Measurements from ENCODE around the gene EDA. TPM values are rescaled to one million over a fixed set of nuclear protein-coding genes. Genes with fewer than 3 reads are reported as not detected.

The EDA gene
- total RNA-seq, 1 experiment from 2014 or later, result 0.15 TPM

DNA sequence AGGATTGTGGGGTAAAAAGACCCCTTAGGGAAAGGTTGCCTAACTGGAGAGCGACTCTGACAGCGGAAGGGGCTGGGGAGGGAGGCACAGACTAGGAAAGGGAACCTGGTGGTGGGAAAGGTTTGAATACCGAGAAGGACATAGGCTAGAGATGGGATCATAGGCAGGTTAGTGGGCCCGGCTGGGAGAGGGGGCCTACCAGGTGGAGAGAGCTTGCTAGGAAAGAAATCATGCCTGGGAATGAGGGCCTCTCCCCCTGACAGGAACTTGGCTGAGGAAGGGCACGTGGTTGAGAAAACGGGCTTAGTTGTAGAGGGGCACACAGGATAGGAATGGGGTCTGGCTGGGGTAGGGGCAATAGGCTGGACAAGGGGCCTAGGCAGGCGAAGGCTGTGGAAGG lies 450.7 kb downstream of the EDA start:
- Histone ChIP-seq H3K9me2 (replicated peaks; ENCODE audit: low read length) (no peaks in the 10 kb centered on the region), H3K9ac (ENCODE audit: low read length) (no peak overlapping the region), H3K27ac (ENCODE audit: low read length) (no peak overlapping the region), H4K20me1 (ENCODE audit: low read length) (no peaks in the 10 kb centered on the region), H3F3A (ENCODE audit: low read length, unreplicated experiment) (no peaks in the 10 kb centered on the region), H2AFZ (ENCODE audit: low read length) (no peak overlapping the region), H3K4me3 (ENCODE audit: low read length) (no peak overlapping the region), H3K4me2 (ENCODE audit: low read length) (no peak overlapping the region), H3K79me2 (ENCODE audit: low read length) (no peaks in the 10 kb centered on the region), H3K36me3 (ENCODE audit: low read depth, low read length) (no peaks in the 10 kb centered on the region), H3K27me3 (ENCODE audit: low read length) (no peaks in the 10 kb centered on the region), H3K4me1 (ENCODE audit: insufficient read depth, low read length) (no peaks in the 10 kb centered on the region), H3K9me3 (ENCODE audit: low read length) (no peaks in the 10 kb centered on the region)
- POLR2A ChIA-PET (ENCODE audit: unreplicated experiment), result no interaction called here
- ATAC-seq, result no peak
- intact Hi-C loops (cut with micrococcal nuclease), result no loop called here
- CTCF ChIA-PET, result no interaction called here
- DNase-seq, result no peak
- BruUV-seq (replicated peaks), result no TSS peak
- TF ChIP-seq EZH2phosphoT487 (IDR thresholded peaks at IDR 0.05; ENCODE audit: borderline replicate concordance, low read length) (no peak), EZH2 (IDR thresholded peaks at IDR 0.05; ENCODE audit: low read length, unreplicated experiment) (no peak)
- TF ChIP-seq, protein P1, sequence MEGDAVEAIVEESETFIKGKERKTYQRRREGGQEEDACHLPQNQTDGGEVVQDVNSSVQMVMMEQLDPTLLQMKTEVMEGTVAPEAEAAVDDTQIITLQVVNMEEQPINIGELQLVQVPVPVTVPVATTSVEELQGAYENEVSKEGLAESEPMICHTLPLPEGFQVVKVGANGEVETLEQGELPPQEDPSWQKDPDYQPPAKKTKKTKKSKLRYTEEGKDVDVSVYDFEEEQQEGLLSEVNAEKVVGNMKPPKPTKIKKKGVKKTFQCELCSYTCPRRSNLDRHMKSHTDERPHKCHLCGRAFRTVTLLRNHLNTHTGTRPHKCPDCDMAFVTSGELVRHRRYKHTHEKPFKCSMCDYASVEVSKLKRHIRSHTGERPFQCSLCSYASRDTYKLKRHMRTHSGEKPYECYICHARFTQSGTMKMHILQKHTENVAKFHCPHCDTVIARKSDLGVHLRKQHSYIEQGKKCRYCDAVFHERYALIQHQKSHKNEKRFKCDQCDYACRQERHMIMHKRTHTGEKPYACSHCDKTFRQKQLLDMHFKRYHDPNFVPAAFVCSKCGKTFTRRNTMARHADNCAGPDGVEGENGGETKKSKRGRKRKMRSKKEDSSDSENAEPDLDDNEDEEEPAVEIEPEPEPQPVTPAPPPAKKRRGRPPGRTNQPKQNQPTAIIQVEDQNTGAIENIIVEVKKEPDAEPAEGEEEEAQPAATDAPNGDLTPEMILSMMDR (conservative IDR thresholded peaks at IDR 0.05; ENCODE audit: low read depth, low read length), result no peak

DNA sequence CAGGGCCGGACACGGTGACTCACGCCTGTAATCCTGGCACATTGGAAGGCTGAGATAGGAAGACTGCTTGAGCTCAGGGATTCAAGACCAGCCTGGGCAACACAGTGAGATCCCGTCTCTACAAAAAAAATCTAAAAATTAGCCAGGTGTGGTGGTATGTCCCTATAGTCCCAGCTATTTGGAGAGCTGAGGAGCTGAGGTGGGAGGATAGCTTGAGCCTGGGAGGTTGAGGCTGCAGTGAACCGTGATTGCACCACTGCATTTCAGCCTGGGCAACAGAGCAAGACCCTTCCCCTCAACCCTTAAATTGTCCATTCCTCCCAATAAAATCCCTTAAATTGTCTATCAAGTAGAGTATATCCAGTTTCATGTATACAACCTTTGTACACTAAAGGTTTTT lies 463.4 kb downstream of the EDA start:
- intact Hi-C loops (cut with micrococcal nuclease), result no loop called here
- Histone ChIP-seq H3K9me3 (ENCODE audit: low read length) (no peaks in the 10 kb centered on the region), H3K9me2 (replicated peaks; ENCODE audit: low read length) (no peaks in the 10 kb centered on the region), H3K9ac (ENCODE audit: low read length) (no peak overlapping the region), H3F3A (ENCODE audit: low read length, unreplicated experiment) (no peaks in the 10 kb centered on the region), H3K36me3 (ENCODE audit: low read depth, low read length) (no peaks in the 10 kb centered on the region), H3K4me3 (ENCODE audit: low read length) (no peak overlapping the region), H3K27me3 (ENCODE audit: low read length) (no peaks in the 10 kb centered on the region), H3K27ac (ENCODE audit: low read length) (no peak overlapping the region), H4K20me1 (ENCODE audit: low read length) (no peaks in the 10 kb centered on the region), H3K4me2 (ENCODE audit: low read length) (no peak overlapping the region), H2AFZ (ENCODE audit: low read length) (no peak overlapping the region), H3K79me2 (ENCODE audit: low read length) (no peaks in the 10 kb centered on the region), H3K4me1 (ENCODE audit: insufficient read depth, low read length) (peaks cover 16% of the 10 kb centered on the region)
- POLR2A ChIA-PET (ENCODE audit: unreplicated experiment), result no interaction called here
- CTCF ChIA-PET, result no interaction called here
- DNase-seq, result no peak
- no TSS peak for BruUV-seq (replicated peaks)
- TF ChIP-seq, protein P1 (conservative IDR thresholded peaks at IDR 0.05; ENCODE audit: low read depth, low read length), result no peak
- TF ChIP-seq EZH2 (IDR thresholded peaks at IDR 0.05; ENCODE audit: low read length, unreplicated experiment) (no peak), EZH2phosphoT487 (IDR thresholded peaks at IDR 0.05; ENCODE audit: borderline replicate concordance, low read length) (no peak)
- ATAC-seq, result no peak

GRCh38 chrX:70079870-70080269 lies 464.0 kb downstream of the EDA start:
- Histone ChIP-seq H3K9ac (ENCODE audit: low read length) (no peak overlapping the region), H3K4me3 (ENCODE audit: low read length) (no peak overlapping the region), H3K9me2 (replicated peaks; ENCODE audit: low read length) (no peaks in the 10 kb centered on the region), H3F3A (ENCODE audit: low read length, unreplicated experiment) (no peaks in the 10 kb centered on the region), H3K4me2 (ENCODE audit: low read length) (no peak overlapping the region), H4K20me1 (ENCODE audit: low read length) (no peaks in the 10 kb centered on the region), H3K4me1 (ENCODE audit: insufficient read depth, low read length) (peaks cover 16% of the 10 kb centered on the region), H3K36me3 (ENCODE audit: low read depth, low read length) (no peaks in the 10 kb centered on the region), H3K9me3 (ENCODE audit: low read length) (no peaks in the 10 kb centered on the region), H3K27me3 (ENCODE audit: low read length) (no peaks in the 10 kb centered on the region), H2AFZ (ENCODE audit: low read length) (0 out of 2 replicates have a peak overlapping the region, but pooled peaks have one; percentile 38), H3K27ac (ENCODE audit: low read length) (no peak overlapping the region), H3K79me2 (ENCODE audit: low read length) (no peaks in the 10 kb centered on the region)
- ATAC-seq, result peak; percentile 72
- TF ChIP-seq, protein P1 (conservative IDR thresholded peaks at IDR 0.05; ENCODE audit: low read depth, low read length), result no peak
- POLR2A ChIA-PET (ENCODE audit: unreplicated experiment), result interaction anchor here (0.7 kb wide), 1 partner anchor 8 kb away, joined by 3 read pairs; no protein-coding TSS in a partner anchor
- no TSS peak for BruUV-seq (replicated peaks)
- CTCF ChIA-PET, result no interaction called here
- intact Hi-C loops (cut with micrococcal nuclease), result no loop called here
- DNase-seq, result peak; percentile 20

All from PC-3 (cell line).